ENCODE measurements around the gene PTPRU.
"Not testable (repeated sequence)": the region's sequence is repeated elsewhere in the genome, so short reads cannot be mapped to it uniquely, and the experiment has no call there.

GRCh38 chr1:29301732-29302131 is 65.4 kb downstream of the PTPRU start:
- not testable (repeated sequence) for TF ChIP-seq POLR2A, CTCF (IDR thresholded peaks at IDR 0.05)

Data from vagina (tissue), 2 donors.